HepG2 (cell line): ENCODE measurements around the gene RORB. TPM values are rescaled to one million over a fixed set of nuclear protein-coding genes. Genes with fewer than 3 reads are reported as not detected.

Experiments
- ATAC-seq: fragments of 200-7000 bp; cut with Tn5 transposase; 3 replicates; pipeline ENCODE4 v1.9.1; 2020; ENCODE audit warnings: mild to moderate bottlenecking, moderate library complexity
- BruUV-seq: library from RNA; stranded (reverse); fragments of 400-500 nt; replicated peaks from 2 replicates; lab custom pipeline; 2021; lab: Mats Ljungman, UMichigan
- CTCF ChIA-PET: fragments of 300-600 bp; formaldehyde crosslinking; extraction: SDS; loops from one replicate; lab custom pipeline; 2021; ENCODE audit warnings: low total read pairs, inconsistent platforms, low intra/inter-chr PET ratio; lab: Yijun Ruan, JAX
- POLR2A ChIA-PET: fragments of 350-600 bp; sonication (Branson Sonifier 250); formaldehyde crosslinking; loops from one replicate; lab custom pipeline; 2020; ENCODE audit warnings: antibody characterized with exemption, inconsistent platforms; lab: Yijun Ruan, JAX
- DNase-seq: peaks from one replicate; pipeline ENCODE4 v3.0.0-alpha.2; 2015; ENCODE audit warnings: low spot score
- FAIRE-seq: peaks from 3 replicates; lab custom pipeline; 2011; peaks lifted over from hg19 to GRCh38; lab: Jason Lieb, UNC
- H2AFZ ChIP-seq: one replicate; pipeline ENCODE4 v1.6.1; 2011; ENCODE audit warnings: low read length, inconsistent platforms
- H3K27ac ChIP-seq: fragments of 300-600 bp; 3 replicates; pipeline ENCODE4 v1.8.0; 2011; ENCODE audit warnings: mixed run types, mild to moderate bottlenecking, mixed read lengths, low read length, inconsistent platforms; ENCODE audit not compliant: insufficient read depth; ENCODE audit errors: extremely low read length
- H3K27me3 ChIP-seq, 2 experiments: fragments of 200-600 bp in 1 of 2; 2 replicates in 1 of 2; 3 replicates in 1 of 2; pipeline versions ENCODE4 v1.6.0 to v1.8.0; 2011; ENCODE audit warnings: low read length in 2 of 2, mild to moderate bottlenecking in 2 of 2, moderate library complexity in 2 of 2, inconsistent platforms in 1 of 2; ENCODE audit not compliant: insufficient read depth in 2 of 2, control insufficient read depth in 1 of 2
- H3K36me3 ChIP-seq, 2 experiments: fragments of 200-600 bp in 1 of 2; replicated peaks in 1 of 2; 2 replicates in 1 of 2; 3 replicates in 1 of 2; pipeline versions ENCODE4 v1.5.1 to v1.8.0; 2011; ENCODE audit warnings: low read length in 2 of 2, inconsistent platforms in 1 of 2; ENCODE audit not compliant: insufficient read depth in 2 of 2, control insufficient read depth in 1 of 2
- H3K4me1 ChIP-seq: 2 replicates; pipeline ENCODE4 v1.5.1; 2012; ENCODE audit warnings: low read length, inconsistent platforms; ENCODE audit not compliant: insufficient read depth
- H3K4me2 ChIP-seq: 2 replicates; pipeline ENCODE4 v1.6.0; 2011; ENCODE audit warnings: low read depth, low read length, inconsistent platforms
- H3K4me3 ChIP-seq, 3 experiments: fragments of 200-600 bp in 1 of 3; sonication (generic), shearing (Covaris generic) in 1 of 3; replicated peaks in 1 of 3; 2 replicates each; pipeline ENCODE4 v1.5.1; 2011 to 2016; ENCODE audit warnings: low read length in 3 of 3, inconsistent platforms in 2 of 3, low read depth in 2 of 3, mild to moderate bottlenecking in 2 of 3, control low read depth in 1 of 3, mixed read lengths in 1 of 3; ENCODE audit not compliant: insufficient read depth in 1 of 3
- H3K79me2 ChIP-seq: one replicate; pipeline ENCODE4 v1.6.1; 2011; ENCODE audit warnings: low read length, inconsistent platforms; ENCODE audit not compliant: insufficient read depth
- H3K9ac ChIP-seq: 2 replicates; pipeline ENCODE4 v1.6.0; 2011; ENCODE audit warnings: mild to moderate bottlenecking, low read depth, low read length, inconsistent platforms; ENCODE audit not compliant: insufficient read depth
- H3K9me3 ChIP-seq: 2 replicates; pipeline ENCODE4 v1.5.1; 2012; ENCODE audit warnings: mild to moderate bottlenecking, low read length
- H4K20me1 ChIP-seq: 2 replicates; pipeline ENCODE4 v1.6.0; 2011; ENCODE audit warnings: inconsistent platforms, mild to moderate bottlenecking, low read length, moderate library complexity; ENCODE audit not compliant: insufficient read depth
- ETV6 ChIP-seq: sonication (generic); formaldehyde crosslinking; conservative IDR thresholded peaks from 2 replicates; pipeline ENCODE4 v1.4.0; 2020; ENCODE audit warnings: missing genetic modification reagents
- MAFK ChIP-seq, 2 experiments: IDR thresholded peaks in 1 of 2; conservative IDR thresholded peaks in 1 of 2; 2 replicates each; pipeline ENCODE4 v1.6.1; 2011; ENCODE audit warnings: improper control_type of control experiment in 2 of 2, low read length in 2 of 2
- NKX3-1 ChIP-seq: sonication (generic); formaldehyde crosslinking; IDR thresholded peaks from 2 replicates; pipeline ENCODE4 v1.5.0; 2020; ENCODE audit warnings: missing genetic modification reagents
- TCF7 ChIP-seq: sonication (generic); IDR thresholded peaks from 2 replicates; pipeline ENCODE4 v1.6.1; 2016; ENCODE audit warnings: antibody characterized with exemption, low read depth
- TCF7L2 ChIP-seq: IDR thresholded peaks from 2 replicates; pipeline ENCODE4 v1.6.1; 2011; ENCODE audit warnings: mild to moderate bottlenecking, low read depth, low read length, moderate library complexity
- ZNF337 ChIP-seq: sonication (generic); formaldehyde crosslinking; IDR thresholded peaks from 2 replicates; pipeline ENCODE4 v1.5.1; 2020; ENCODE audit warnings: missing genetic modification reagents, low read depth, mild to moderate bottlenecking, borderline replicate concordance
- ZNF512 ChIP-seq: sonication (generic); formaldehyde crosslinking; IDR thresholded peaks from 2 replicates; pipeline ENCODE4 v1.4.0; 2020; ENCODE audit warnings: mild to moderate bottlenecking, missing genetic modification reagents
- WGBS: methylation state at CpG from one replicate; pipeline ENCODE4 v1.1.6; 2017; ENCODE audit warnings: low lambda C conversion rate; 5-methylcytosine and 5-hydroxymethylcytosine counted together
- in situ Hi-C: cut with HindIII; loops from 2 replicates; pipeline ENCODE4 v1.10.0; 2017; ENCODE audit warnings: low pct_unique_long_range_greater_than_20kb; ENCODE audit not compliant: extremely low pct_ligation_motif_present
- intact Hi-C: fragments of 100-400 bp; cut with micrococcal nuclease; formaldehyde crosslinking; loops from one replicate; pipeline ENCODE4 v1.10.0; 2022; ENCODE audit not compliant: unreplicated experiment
- polyA plus RNA-seq, 8 experiments: library from polyadenylated mRNA; depleted of rRNA in 3 of 8; stranded (reverse) in 7 of 8; unstranded in 1 of 8; fragments of >200 nt; fragmentation: Illumina TruSeq in 4 of 8; extraction: Trizol in 4 of 8; gene quantifications; 2 replicates each; pipeline versions ENCODE4 v1.2.1 to v1.2.3, GENCODE V29; 2011 to 2016; ENCODE audit warnings: low read depth in 4 of 8, missing spikeins in 1 of 8, mixed read lengths in 1 of 8; ENCODE audit not compliant: insufficient read depth in 1 of 8
- total RNA-seq, 5 experiments: library from RNA; depleted of rRNA; stranded (reverse); fragments of >200 nt; fragmentation: Illumina TruSeq; extraction: Trizol; gene quantifications; 2 replicates each; pipeline ENCODE4 v1.2.3, GENCODE V29; 2016; ENCODE audit warnings: low read depth in 1 of 5

Gene RORB
- total and polyA plus RNA-seq, 2 of the 13 experiments (the other 11 are each of a cell fraction or from before 2014, with no cell fraction given): not detected

- H3K4me3 ChIP-seq: no peak overlapping the region
- H2AFZ ChIP-seq: no peak overlapping the region
- 78% methylated on average over 3 of the region's 3 CpGs for WGBS
- H3K79me2 ChIP-seq: no peaks in the 10 kb centered on the region
- no peak overlapping the region for H3K9ac ChIP-seq
- FAIRE-seq (no peak), ATAC-seq (no peak), DNase-seq (no peak)
- POLR2A ChIA-PET: no interaction called here
- no peak overlapping the region for H3K4me2 ChIP-seq
- H4K20me1 ChIP-seq: no peaks in the 10 kb centered on the region
- intact Hi-C loops (no loop called here), in situ Hi-C loops (no loop called here)
- TF ChIP-seq TCF7L2 (no peak), TCF7 (no peak), ZNF512 (CRISPR knock-in tag) (no peak), NKX3-1 (CRISPR knock-in tag) (no peak), ETV6 (CRISPR knock-in tag) (no peak), MAFK (conservative IDR thresholded peaks at IDR 0.05 in 1 of 2, IDR thresholded peaks at IDR 0.05 in 1 of 2; ENCODE audit: low read length in 2 of 2) (no peak)
- no peak overlapping the region for H3K27ac ChIP-seq
- H3K27me3 ChIP-seq: no peaks in the 10 kb centered on the region
- CTCF ChIA-PET: no interaction called here
- H3K36me3 ChIP-seq: no peaks in the 10 kb centered on the region
- no TSS peak for BruUV-seq
- H3K9me3 ChIP-seq: no peaks in the 10 kb centered on the region
- peaks cover 13% of the 10 kb centered on the region; the same call in 1 of the 2 replicates for H3K4me1 ChIP-seq
Measured at GRCh38 chr9:74726581-74726980, 229.4 kb downstream of the RORB start.

GRCh38 chr9:74728176-74728575 lies 231.0 kb downstream of the RORB start:
- H3K9ac ChIP-seq: no peak overlapping the region
- 58% methylated on average over 7 of the region's 7 CpGs for WGBS
- H3K4me2 ChIP-seq: no peak overlapping the region
- in situ Hi-C loops: no loop called here
- CTCF ChIA-PET: no interaction called here
- H2AFZ ChIP-seq: no peak overlapping the region
- no peak for DNase-seq
- H3K27me3 ChIP-seq: no peaks in the 10 kb centered on the region
- no peaks in the 10 kb centered on the region for H3K36me3 ChIP-seq
- no peak overlapping the region for H3K4me3 ChIP-seq
- no peak for FAIRE-seq
- POLR2A ChIA-PET: no interaction called here
- ATAC-seq: no peak
- TF ChIP-seq ZNF337 (CRISPR knock-in tag): no peak
- no peaks in the 10 kb centered on the region for H3K9me3 ChIP-seq
- H4K20me1 ChIP-seq: no peaks in the 10 kb centered on the region
- no peaks in the 10 kb centered on the region for H3K4me1 ChIP-seq
- no peaks in the 10 kb centered on the region for H3K79me2 ChIP-seq
- no TSS peak for BruUV-seq
- H3K27ac ChIP-seq: no peak overlapping the region
- intact Hi-C loops: no loop called here
